HepG2 (cell line): ENCODE results near the gene PPP1CA. TPM values are rescaled to one million over a fixed set of nuclear protein-coding genes. Genes with fewer than 3 reads are reported as not detected.

Source experiments
- ATAC-seq: fragments of 200-7000 bp; cut with Tn5 transposase; 3 replicates; pipeline ENCODE4 v1.9.1; 2020; ENCODE audit warnings: mild to moderate bottlenecking, moderate library complexity
- BruUV-seq: library from RNA; stranded (reverse); fragments of 400-500 nt; replicated peaks from 2 replicates; lab custom pipeline; 2021; lab: Mats Ljungman, UMichigan
- CTCF ChIA-PET: fragments of 300-600 bp; formaldehyde crosslinking; extraction: SDS; loops from one replicate; lab custom pipeline; 2021; ENCODE audit warnings: low total read pairs, inconsistent platforms, low intra/inter-chr PET ratio; lab: Yijun Ruan, JAX
- POLR2A ChIA-PET: fragments of 350-600 bp; sonication (Branson Sonifier 250); formaldehyde crosslinking; loops from one replicate; lab custom pipeline; 2020; ENCODE audit warnings: antibody characterized with exemption, inconsistent platforms; lab: Yijun Ruan, JAX
- DNase-seq: peaks from one replicate; pipeline ENCODE4 v3.0.0-alpha.2; 2015; ENCODE audit warnings: low spot score
- FAIRE-seq: peaks from 3 replicates; lab custom pipeline; 2011; peaks lifted over from hg19 to GRCh38; lab: Jason Lieb, UNC
- H2AFZ ChIP-seq: one replicate; pipeline ENCODE4 v1.6.1; 2011; ENCODE audit warnings: low read length, inconsistent platforms
- H3K27ac ChIP-seq: fragments of 300-600 bp; 3 replicates; pipeline ENCODE4 v1.8.0; 2011; ENCODE audit warnings: mixed run types, mild to moderate bottlenecking, mixed read lengths, low read length, inconsistent platforms; ENCODE audit not compliant: insufficient read depth; ENCODE audit errors: extremely low read length
- H3K27me3 ChIP-seq, 2 experiments: fragments of 200-600 bp in 1 of 2; 2 replicates in 1 of 2; 3 replicates in 1 of 2; pipeline versions ENCODE4 v1.6.0 to v1.8.0; 2011; ENCODE audit warnings: low read length in 2 of 2, mild to moderate bottlenecking in 2 of 2, moderate library complexity in 2 of 2, inconsistent platforms in 1 of 2; ENCODE audit not compliant: insufficient read depth in 2 of 2, control insufficient read depth in 1 of 2
- H3K36me3 ChIP-seq, 2 experiments: fragments of 200-600 bp in 1 of 2; replicated peaks in 1 of 2; 2 replicates in 1 of 2; 3 replicates in 1 of 2; pipeline versions ENCODE4 v1.5.1 to v1.8.0; 2011; ENCODE audit warnings: low read length in 2 of 2, inconsistent platforms in 1 of 2; ENCODE audit not compliant: insufficient read depth in 2 of 2, control insufficient read depth in 1 of 2
- H3K4me1 ChIP-seq: 2 replicates; pipeline ENCODE4 v1.5.1; 2012; ENCODE audit warnings: low read length, inconsistent platforms; ENCODE audit not compliant: insufficient read depth
- H3K4me2 ChIP-seq: 2 replicates; pipeline ENCODE4 v1.6.0; 2011; ENCODE audit warnings: low read depth, low read length, inconsistent platforms
- H3K4me3 ChIP-seq, 3 experiments: fragments of 200-600 bp in 1 of 3; sonication (generic), shearing (Covaris generic) in 1 of 3; replicated peaks in 1 of 3; 2 replicates each; pipeline ENCODE4 v1.5.1; 2011 to 2016; ENCODE audit warnings: low read length in 3 of 3, inconsistent platforms in 2 of 3, low read depth in 2 of 3, mild to moderate bottlenecking in 2 of 3, control low read depth in 1 of 3, mixed read lengths in 1 of 3; ENCODE audit not compliant: insufficient read depth in 1 of 3
- H3K79me2 ChIP-seq: one replicate; pipeline ENCODE4 v1.6.1; 2011; ENCODE audit warnings: low read length, inconsistent platforms; ENCODE audit not compliant: insufficient read depth
- H3K9ac ChIP-seq: 2 replicates; pipeline ENCODE4 v1.6.0; 2011; ENCODE audit warnings: mild to moderate bottlenecking, low read depth, low read length, inconsistent platforms; ENCODE audit not compliant: insufficient read depth
- H3K9me3 ChIP-seq: 2 replicates; pipeline ENCODE4 v1.5.1; 2012; ENCODE audit warnings: mild to moderate bottlenecking, low read length
- H4K20me1 ChIP-seq: 2 replicates; pipeline ENCODE4 v1.6.0; 2011; ENCODE audit warnings: inconsistent platforms, mild to moderate bottlenecking, low read length, moderate library complexity; ENCODE audit not compliant: insufficient read depth
- ASH2L ChIP-seq: fragments of 300-600, 200-600 bp; sonication (generic); IDR thresholded peaks from 2 replicates; pipeline ENCODE4 v1.7.0; 2017; ENCODE audit warnings: low read depth, mild to moderate bottlenecking, moderate library complexity, mixed read lengths, low read length; ENCODE audit not compliant: insufficient read length
- ESRRA ChIP-seq: sonication (generic); formaldehyde crosslinking; IDR thresholded peaks from 2 replicates; pipeline ENCODE4 v1.5.1; 2020; ENCODE audit warnings: mild to moderate bottlenecking, low read depth, missing genetic modification reagents
- HMG20A ChIP-seq: IDR thresholded peaks from 2 replicates; pipeline ENCODE4 v1.6.1; 2016; ENCODE audit warnings: borderline replicate concordance
- MATR3 ChIP-seq: sonication (generic); formaldehyde crosslinking; IDR thresholded peaks from 2 replicates; pipeline ENCODE4 v1.4.0; 2020; ENCODE audit warnings: missing genetic modification reagents
- SETDB1 ChIP-seq: sonication (generic); formaldehyde crosslinking; IDR thresholded peaks from 2 replicates; pipeline ENCODE4 v1.5.1; 2020; ENCODE audit warnings: missing genetic modification reagents, mild to moderate bottlenecking, borderline replicate concordance
- SIN3A ChIP-seq: IDR thresholded peaks from 2 replicates; pipeline ENCODE4 v1.6.1; 2011; ENCODE audit warnings: low read depth, mild to moderate bottlenecking, control low read depth, low read length, borderline replicate concordance
- ZNF17 ChIP-seq: sonication (generic); formaldehyde crosslinking; IDR thresholded peaks from 2 replicates; pipeline ENCODE4 v1.5.0; 2020; ENCODE audit warnings: mild to moderate bottlenecking, missing genetic modification reagents
- ZNF644 ChIP-seq: IDR thresholded peaks from 2 replicates; pipeline ENCODE4 v1.6.1; 2016; ENCODE audit warnings: low read depth
- ZNF83 ChIP-seq: sonication (generic); formaldehyde crosslinking; IDR thresholded peaks from 2 replicates; pipeline ENCODE4 v1.4.0; 2020; ENCODE audit warnings: missing genetic modification reagents, mild to moderate bottlenecking, borderline replicate concordance
- WGBS: methylation state at CpG from one replicate; pipeline ENCODE4 v1.1.6; 2017; ENCODE audit warnings: low lambda C conversion rate; 5-methylcytosine and 5-hydroxymethylcytosine counted together
- in situ Hi-C: cut with HindIII; loops from 2 replicates; pipeline ENCODE4 v1.10.0; 2017; ENCODE audit warnings: low pct_unique_long_range_greater_than_20kb; ENCODE audit not compliant: extremely low pct_ligation_motif_present
- intact Hi-C: fragments of 100-400 bp; cut with micrococcal nuclease; formaldehyde crosslinking; loops from one replicate; pipeline ENCODE4 v1.10.0; 2022; ENCODE audit not compliant: unreplicated experiment
- polyA plus RNA-seq, 8 experiments: library from polyadenylated mRNA; depleted of rRNA in 3 of 8; stranded (reverse) in 7 of 8; unstranded in 1 of 8; fragments of >200 nt; fragmentation: Illumina TruSeq in 4 of 8; extraction: Trizol in 4 of 8; gene quantifications; 2 replicates each; pipeline versions ENCODE4 v1.2.1 to v1.2.3, GENCODE V29; 2011 to 2016; ENCODE audit warnings: low read depth in 4 of 8, missing spikeins in 1 of 8, mixed read lengths in 1 of 8; ENCODE audit not compliant: insufficient read depth in 1 of 8
- total RNA-seq, 5 experiments: library from RNA; depleted of rRNA; stranded (reverse); fragments of >200 nt; fragmentation: Illumina TruSeq; extraction: Trizol; gene quantifications; 2 replicates each; pipeline ENCODE4 v1.2.3, GENCODE V29; 2016; ENCODE audit warnings: low read depth in 1 of 5
- TF ChIP-seq, protein P1 (sequence below): sonication (generic); formaldehyde crosslinking; IDR thresholded peaks from 2 replicates; pipeline ENCODE4 v1.4.0; 2020; ENCODE audit warnings: missing genetic modification reagents, low read depth, mild to moderate bottlenecking, borderline replicate concordance
- TF ChIP-seq, protein P2 (sequence below): sonication (generic); formaldehyde crosslinking; IDR thresholded peaks from 2 replicates; pipeline ENCODE4 v1.5.0; 2020; ENCODE audit warnings: mild to moderate bottlenecking, missing genetic modification reagents

The PPP1CA gene
- total and polyA plus RNA-seq, 2 of the 13 experiments (the other 11 are each of a cell fraction or from before 2014, with no cell fraction given): 149 to 170 TPM

DNA sequence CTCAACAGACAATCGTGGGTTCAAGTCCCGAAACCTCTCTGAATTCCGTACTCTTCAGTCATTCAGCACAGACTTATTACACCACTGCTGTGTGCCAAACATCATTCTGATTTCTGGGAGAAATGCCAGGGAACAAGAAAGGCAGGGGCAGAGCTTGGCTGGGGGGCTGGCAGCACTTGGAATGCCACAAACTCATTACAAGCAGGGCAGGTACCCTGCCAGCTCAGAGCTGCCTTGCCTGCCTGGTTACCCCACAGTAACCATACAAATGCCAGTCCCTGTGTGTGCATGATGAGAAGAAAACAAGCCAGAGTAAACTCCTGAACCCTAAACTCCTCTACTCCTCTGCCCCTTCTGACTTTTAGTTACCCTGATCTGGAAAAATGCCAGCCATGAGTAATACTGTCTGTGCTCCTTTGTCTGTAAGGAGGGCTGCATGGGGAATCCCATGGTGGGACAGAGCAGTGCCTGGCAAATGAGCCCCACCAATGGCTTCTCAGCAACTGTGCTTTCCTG is 16.7 kb downstream of the PPP1CA start:
- BruUV-seq: no TSS peak
- no peak for DNase-seq
- H4K20me1 ChIP-seq: no peaks in the 10 kb centered on the region
- no peak for FAIRE-seq
- ATAC-seq: no peak
- H3K9me3 ChIP-seq: no peaks in the 10 kb centered on the region
- POLR2A ChIA-PET: interaction anchor here (18.5 kb wide), 1 partner anchor 31 kb away, joined by 365 read pairs; the partner anchor contains the start of gene POLD4
- intact Hi-C loops: loop anchor here (10.0 kb wide), 1 partner anchor 140 kb away; no protein-coding TSS in a partner anchor
- no peak for TF ChIP-seq ZNF644
- TF ChIP-seq, protein P1, sequence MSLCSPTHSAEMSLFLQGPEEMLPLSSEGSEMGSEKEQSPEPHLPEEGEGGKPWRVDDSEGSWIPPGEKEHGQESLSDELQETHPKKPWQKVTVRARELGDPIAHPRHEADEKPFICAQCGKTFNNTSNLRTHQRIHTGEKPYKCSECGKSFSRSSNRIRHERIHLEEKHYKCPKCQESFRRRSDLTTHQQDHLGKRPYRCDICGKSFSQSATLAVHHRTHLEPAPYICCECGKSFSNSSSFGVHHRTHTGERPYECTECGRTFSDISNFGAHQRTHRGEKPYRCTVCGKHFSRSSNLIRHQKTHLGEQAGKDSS: no peak
- TF ChIP-seq, protein P2, sequence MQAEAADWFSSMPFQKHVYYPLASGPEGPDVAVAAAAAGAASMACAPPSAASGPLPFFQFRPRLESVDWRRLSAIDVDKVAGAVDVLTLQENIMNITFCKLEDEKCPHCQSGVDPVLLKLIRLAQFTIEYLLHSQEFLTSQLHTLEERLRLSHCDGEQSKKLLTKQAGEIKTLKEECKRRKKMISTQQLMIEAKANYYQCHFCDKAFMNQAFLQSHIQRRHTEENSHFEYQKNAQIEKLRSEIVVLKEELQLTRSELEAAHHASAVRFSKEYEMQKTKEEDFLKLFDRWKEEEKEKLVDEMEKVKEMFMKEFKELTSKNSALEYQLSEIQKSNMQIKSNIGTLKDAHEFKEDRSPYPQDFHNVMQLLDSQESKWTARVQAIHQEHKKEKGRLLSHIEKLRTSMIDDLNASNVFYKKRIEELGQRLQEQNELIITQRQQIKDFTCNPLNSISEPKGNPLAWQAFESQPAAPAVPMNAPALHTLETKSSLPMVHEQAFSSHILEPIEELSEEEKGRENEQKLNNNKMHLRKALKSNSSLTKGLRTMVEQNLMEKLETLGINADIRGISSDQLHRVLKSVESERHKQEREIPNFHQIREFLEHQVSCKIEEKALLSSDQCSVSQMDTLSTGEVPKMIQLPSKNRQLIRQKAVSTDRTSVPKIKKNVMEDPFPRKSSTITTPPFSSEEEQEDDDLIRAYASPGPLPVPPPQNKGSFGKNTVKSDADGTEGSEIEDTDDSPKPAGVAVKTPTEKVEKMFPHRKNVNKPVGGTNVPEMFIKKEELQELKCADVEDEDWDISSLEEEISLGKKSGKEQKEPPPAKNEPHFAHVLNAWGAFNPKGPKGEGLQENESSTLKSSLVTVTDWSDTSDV (CRISPR knock-in tag): no peak
- TF ChIP-seq ASH2L: no peak
- no peak for TF ChIP-seq HMG20A (CRISPR knock-in tag)
- no peak for TF ChIP-seq ESRRA
- no peak for TF ChIP-seq SIN3A
- no peak for TF ChIP-seq MATR3 (CRISPR knock-in tag)
- TF ChIP-seq ZNF17 (CRISPR knock-in tag): no peak
- TF ChIP-seq SETDB1 (CRISPR knock-in tag): no peak
- TF ChIP-seq ZNF83 (CRISPR knock-in tag): no peak
- TF ChIP-seq, all 625 proteins: peak for 0
- no peaks in the 10 kb centered on the region for H3K36me3 ChIP-seq
- H3K4me3 ChIP-seq: no peak overlapping the region
- CTCF ChIA-PET: no interaction called here
- H3K4me1 ChIP-seq: peaks cover 33% of the 10 kb centered on the region
- peaks cover 1 to 38% of the 10 kb centered on the region in 2 experiments; a peak in 3 of 5 replicates for H3K27me3 ChIP-seq
- in situ Hi-C loops: loop anchor here (5.0 kb wide), 2 partner anchors 33 to 123 kb away; partner anchors contain the start of gene POLD4
- no peak overlapping the region for H3K9ac ChIP-seq
- no peak overlapping the region for H3K27ac ChIP-seq
- no CpG with 5 or more reads among the region's 3 CpGs for WGBS
- H2AFZ ChIP-seq: no peak overlapping the region
- no peak overlapping the region for H3K4me2 ChIP-seq
- no peaks in the 10 kb centered on the region for H3K79me2 ChIP-seq
